ENCODE results near the gene PDE10A.

Gene PDE10A

DNA sequence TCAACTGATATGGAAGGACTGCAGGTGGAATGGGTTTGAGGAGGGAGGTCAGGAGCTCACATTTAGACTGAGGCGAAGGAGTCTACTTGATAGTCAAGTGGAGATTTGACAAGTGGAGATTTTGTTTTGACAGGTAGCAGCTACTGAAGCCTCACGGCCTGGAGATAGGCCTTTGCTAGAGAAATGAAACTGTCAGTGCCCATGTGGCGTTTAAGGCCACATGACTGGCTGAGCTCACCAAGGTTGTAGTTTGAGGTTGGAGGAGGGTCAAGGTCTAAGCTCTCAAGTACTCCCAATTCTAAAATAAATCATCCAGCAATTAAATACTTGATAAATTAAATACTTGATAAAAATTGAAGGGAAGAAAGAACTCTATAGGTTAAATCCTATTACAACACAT, 273.5 kb downstream of the PDE10A start:
- no peaks in the 10 kb centered on the region for H3K9me3 ChIP-seq (ENCODE audit: insufficient read depth, low read length, severe bottlenecking)
- no peak for DNase-seq
- H3K4me2 ChIP-seq (ENCODE audit: insufficient read depth, low read length): no peak overlapping the region
- H3K36me3 ChIP-seq (ENCODE audit: insufficient read depth, low read length): no peaks in the 10 kb centered on the region
- H2AFZ ChIP-seq (ENCODE audit: low read depth, low read length): no peak overlapping the region
- ATAC-seq (ENCODE audit: insufficient read depth, low read depth): no peak
- H3K4me1 ChIP-seq (ENCODE audit: insufficient read depth, low read length): no peaks in the 10 kb centered on the region
- no peak overlapping the region for H3K9ac ChIP-seq (ENCODE audit: low read depth, low read length)
- H3K27me3 ChIP-seq (ENCODE audit: insufficient read depth, low read length, poor library complexity): no peaks in the 10 kb centered on the region
- H3K4me3 ChIP-seq (ENCODE audit: low read depth in 1 of 2, low read length in 2 of 2): no peak overlapping the region
- H3K79me2 ChIP-seq (ENCODE audit: insufficient read depth, low read length): no peaks in the 10 kb centered on the region
- H3K27ac ChIP-seq (ENCODE audit: low read length): no peak overlapping the region
- H4K20me1 ChIP-seq (ENCODE audit: insufficient read depth, low read length): no peaks in the 10 kb centered on the region
- TF ChIP-seq, protein P1, sequence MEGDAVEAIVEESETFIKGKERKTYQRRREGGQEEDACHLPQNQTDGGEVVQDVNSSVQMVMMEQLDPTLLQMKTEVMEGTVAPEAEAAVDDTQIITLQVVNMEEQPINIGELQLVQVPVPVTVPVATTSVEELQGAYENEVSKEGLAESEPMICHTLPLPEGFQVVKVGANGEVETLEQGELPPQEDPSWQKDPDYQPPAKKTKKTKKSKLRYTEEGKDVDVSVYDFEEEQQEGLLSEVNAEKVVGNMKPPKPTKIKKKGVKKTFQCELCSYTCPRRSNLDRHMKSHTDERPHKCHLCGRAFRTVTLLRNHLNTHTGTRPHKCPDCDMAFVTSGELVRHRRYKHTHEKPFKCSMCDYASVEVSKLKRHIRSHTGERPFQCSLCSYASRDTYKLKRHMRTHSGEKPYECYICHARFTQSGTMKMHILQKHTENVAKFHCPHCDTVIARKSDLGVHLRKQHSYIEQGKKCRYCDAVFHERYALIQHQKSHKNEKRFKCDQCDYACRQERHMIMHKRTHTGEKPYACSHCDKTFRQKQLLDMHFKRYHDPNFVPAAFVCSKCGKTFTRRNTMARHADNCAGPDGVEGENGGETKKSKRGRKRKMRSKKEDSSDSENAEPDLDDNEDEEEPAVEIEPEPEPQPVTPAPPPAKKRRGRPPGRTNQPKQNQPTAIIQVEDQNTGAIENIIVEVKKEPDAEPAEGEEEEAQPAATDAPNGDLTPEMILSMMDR (IDR thresholded peaks at IDR 0.05; ENCODE audit: borderline replicate concordance, extremely low read depth, low read length, poor library complexity, severe bottlenecking): no peak

- Histone ChIP-seq H3K36me3 (ENCODE audit: insufficient read depth, low read length) (no peaks in the 10 kb centered on the region), H3K27me3 (ENCODE audit: insufficient read depth, low read length, poor library complexity) (no peaks in the 10 kb centered on the region), H3K9ac (ENCODE audit: low read depth, low read length) (no peak overlapping the region)
Measured at GRCh38 chr6:165383323-165383722, 279.7 kb downstream of the PDE10A start.

GRCh38 chr6:165376100-165376499, 286.9 kb downstream of the PDE10A start:
- Histone ChIP-seq H2AFZ (ENCODE audit: low read depth, low read length) (no peak overlapping the region), H3K4me1 (ENCODE audit: insufficient read depth, low read length) (no peaks in the 10 kb centered on the region), H3K4me3 (ENCODE audit: low read depth in 1 of 2, low read length in 2 of 2) (no peak overlapping the region), H3K4me2 (ENCODE audit: insufficient read depth, low read length) (no peak overlapping the region), H3K9ac (ENCODE audit: low read depth, low read length) (no peak overlapping the region), H3K36me3 (ENCODE audit: insufficient read depth, low read length) (no peaks in the 10 kb centered on the region), H3K79me2 (ENCODE audit: insufficient read depth, low read length) (no peaks in the 10 kb centered on the region), H3K9me3 (ENCODE audit: insufficient read depth, low read length, severe bottlenecking) (no peaks in the 10 kb centered on the region), H3K27me3 (ENCODE audit: insufficient read depth, low read length, poor library complexity) (no peaks in the 10 kb centered on the region), H4K20me1 (ENCODE audit: insufficient read depth, low read length) (no peaks in the 10 kb centered on the region), H3K27ac (ENCODE audit: low read length) (no peak overlapping the region)
- ATAC-seq (ENCODE audit: insufficient read depth, low read depth) (no peak), DNase-seq (no peak)
- TF ChIP-seq, protein P1 (IDR thresholded peaks at IDR 0.05; ENCODE audit: borderline replicate concordance, extremely low read depth, low read length, poor library complexity, severe bottlenecking): no peak
- TF ChIP-seq EZH2 (IDR thresholded peaks at IDR 0.05; ENCODE audit: borderline replicate concordance, low read depth, low read length, severe bottlenecking): no peak

More at GRCh38 chr6:165383323-165383722, 279.7 kb downstream of the PDE10A start:
- Histone ChIP-seq H3K79me2 (ENCODE audit: insufficient read depth, low read length) (no peaks in the 10 kb centered on the region), H2AFZ (ENCODE audit: low read depth, low read length) (no peak overlapping the region), H3K4me1 (ENCODE audit: insufficient read depth, low read length) (no peaks in the 10 kb centered on the region), H3K4me3 (ENCODE audit: low read depth in 1 of 2, low read length in 2 of 2) (no peak overlapping the region), H3K4me2 (ENCODE audit: insufficient read depth, low read length) (no peak overlapping the region), H3K27ac (ENCODE audit: low read length) (no peak overlapping the region), H4K20me1 (ENCODE audit: insufficient read depth, low read length) (no peaks in the 10 kb centered on the region), H3K9me3 (ENCODE audit: insufficient read depth, low read length, severe bottlenecking) (no peaks in the 10 kb centered on the region)
- DNase-seq (no peak), ATAC-seq (ENCODE audit: insufficient read depth, low read depth) (no peak)
- TF ChIP-seq, protein P1 (IDR thresholded peaks at IDR 0.05; ENCODE audit: borderline replicate concordance, extremely low read depth, low read length, poor library complexity, severe bottlenecking): no peak
- no peak for TF ChIP-seq EZH2 (IDR thresholded peaks at IDR 0.05; ENCODE audit: borderline replicate concordance, low read depth, low read length, severe bottlenecking)

GRCh38 chr6:165365371-165365770, 297.7 kb downstream of the PDE10A start:
- Histone ChIP-seq H3K4me1 (ENCODE audit: insufficient read depth, low read length) (no peaks in the 10 kb centered on the region), H3K4me3 (ENCODE audit: low read depth in 1 of 2, low read length in 2 of 2) (no peak overlapping the region), H3K27ac (ENCODE audit: low read length) (no peak overlapping the region), H3K79me2 (ENCODE audit: insufficient read depth, low read length) (no peaks in the 10 kb centered on the region), H3K4me2 (ENCODE audit: insufficient read depth, low read length) (no peak overlapping the region), H4K20me1 (ENCODE audit: insufficient read depth, low read length) (no peaks in the 10 kb centered on the region), H3K9me3 (ENCODE audit: insufficient read depth, low read length, severe bottlenecking) (no peaks in the 10 kb centered on the region), H3K27me3 (ENCODE audit: insufficient read depth, low read length, poor library complexity) (no peaks in the 10 kb centered on the region), H3K9ac (ENCODE audit: low read depth, low read length) (no peak overlapping the region), H3K36me3 (ENCODE audit: insufficient read depth, low read length) (no peaks in the 10 kb centered on the region), H2AFZ (ENCODE audit: low read depth, low read length) (no peak overlapping the region)
- no peak for DNase-seq
- no peak for ATAC-seq (ENCODE audit: insufficient read depth, low read depth)
- TF ChIP-seq, protein P1 (IDR thresholded peaks at IDR 0.05; ENCODE audit: borderline replicate concordance, extremely low read depth, low read length, poor library complexity, severe bottlenecking): no peak
- no peak for TF ChIP-seq EZH2 (IDR thresholded peaks at IDR 0.05; ENCODE audit: borderline replicate concordance, low read depth, low read length, severe bottlenecking)

Data from DND-41 (cell line).